Lung (tissue), 12 donors: Measurements from ENCODE around the gene SLC49A4. TPM values are rescaled to one million over a fixed set of nuclear protein-coding genes. Genes with fewer than 3 reads are reported as not detected.

Source experiments
- ATAC-seq: fragments of 200-7000 bp; cut with Tn5 transposase; one replicate; pipeline ENCODE4 v1.9.1; 2020; ENCODE audit warnings: moderate number of reproducible peaks; ENCODE audit not compliant: insufficient read depth, low FRiP score
- DNase-seq, 3 donors: peaks; one replicate each; pipeline ENCODE4 v3.0.0-alpha.2; 2013 to 2017
- H3K27ac ChIP-seq, 2 donors: one replicate each; pipeline ENCODE4 v1.5.1; 2013; ENCODE audit warnings: mild to moderate bottlenecking in 2 of 2, moderate library complexity in 2 of 2, control low read depth in 1 of 2, inconsistent platforms in 1 of 2, low read depth in 1 of 2, low read length in 1 of 2
- H3K27me3 ChIP-seq, 3 donors: one replicate each; pipeline ENCODE4 v1.5.1; 2013; ENCODE audit warnings: low read length in 2 of 3; ENCODE audit not compliant: control insufficient read depth in 3 of 3, insufficient read depth in 3 of 3
- H3K36me3 ChIP-seq, 4 donors: one replicate each; pipeline ENCODE4 v1.5.1; 2013; ENCODE audit warnings: low read length in 4 of 4, mild to moderate bottlenecking in 1 of 4, moderate library complexity in 1 of 4; ENCODE audit not compliant: control insufficient read depth in 4 of 4, insufficient read depth in 4 of 4
- H3K4me1 ChIP-seq, 5 donors: one replicate each; pipeline ENCODE4 v1.5.1; 2013; ENCODE audit warnings: low read length in 5 of 5, mild to moderate bottlenecking in 2 of 5, moderate library complexity in 1 of 5; ENCODE audit not compliant: control insufficient read depth in 5 of 5, insufficient read depth in 5 of 5
- H3K4me3 ChIP-seq: one replicate; pipeline ENCODE4 v1.5.1; 2013; ENCODE audit warnings: mild to moderate bottlenecking, control low read depth, moderate library complexity
- H3K9ac ChIP-seq, 2 donors: one replicate each; pipeline ENCODE4 v1.5.1; 2013; ENCODE audit warnings: low read length in 2 of 2, control low read depth in 1 of 2; ENCODE audit not compliant: insufficient read depth in 1 of 2
- H3K9me3 ChIP-seq, 4 donors: one replicate each; pipeline ENCODE4 v1.5.1; 2013; ENCODE audit warnings: low read length in 3 of 4, mild to moderate bottlenecking in 1 of 4, moderate library complexity in 1 of 4; ENCODE audit not compliant: control insufficient read depth in 4 of 4, insufficient read depth in 3 of 4
- WGBS, 2 donors: extraction: QIAGEN DNeasy Blood & Tissue Kit; methylation state at CpG; one replicate each; pipeline ENCODE4 v1.1.7; 2013; 5-methylcytosine and 5-hydroxymethylcytosine counted together
- polyA plus RNA-seq, 2 donors: library from polyadenylated mRNA; stranded (reverse); fragments of 200-250 nt; gene quantifications; one replicate each; pipeline ENCODE4 v1.2.1, GENCODE V29; 2013
- total RNA-seq, 2 donors: library from RNA; depleted of rRNA in 1 of 2; stranded (reverse); fragments of >200 nt in 1 of 2; gene quantifications; one replicate each; pipeline ENCODE4 v1.2.1, GENCODE V29; 2014 to 2021
- TF ChIP-seq, protein P1 (sequence below): IDR thresholded peaks from 2 replicates; pipeline ENCODE4 v1.5.1; 2012; ENCODE audit warnings: mild to moderate bottlenecking; ENCODE audit errors: control extremely low read depth, extremely low read depth
- donor health status: control.
- donor health status: control.
- donor health status: Bipolar disorder and iron deficiency.
- donor health status: healthy.
- donor health status: DM: yes; HTN: yes; CAD: no.

The SLC49A4 gene
- total and polyA plus RNA-seq, 4 donors = 3.9 to 24.4 (median 9.9) TPM

DNA sequence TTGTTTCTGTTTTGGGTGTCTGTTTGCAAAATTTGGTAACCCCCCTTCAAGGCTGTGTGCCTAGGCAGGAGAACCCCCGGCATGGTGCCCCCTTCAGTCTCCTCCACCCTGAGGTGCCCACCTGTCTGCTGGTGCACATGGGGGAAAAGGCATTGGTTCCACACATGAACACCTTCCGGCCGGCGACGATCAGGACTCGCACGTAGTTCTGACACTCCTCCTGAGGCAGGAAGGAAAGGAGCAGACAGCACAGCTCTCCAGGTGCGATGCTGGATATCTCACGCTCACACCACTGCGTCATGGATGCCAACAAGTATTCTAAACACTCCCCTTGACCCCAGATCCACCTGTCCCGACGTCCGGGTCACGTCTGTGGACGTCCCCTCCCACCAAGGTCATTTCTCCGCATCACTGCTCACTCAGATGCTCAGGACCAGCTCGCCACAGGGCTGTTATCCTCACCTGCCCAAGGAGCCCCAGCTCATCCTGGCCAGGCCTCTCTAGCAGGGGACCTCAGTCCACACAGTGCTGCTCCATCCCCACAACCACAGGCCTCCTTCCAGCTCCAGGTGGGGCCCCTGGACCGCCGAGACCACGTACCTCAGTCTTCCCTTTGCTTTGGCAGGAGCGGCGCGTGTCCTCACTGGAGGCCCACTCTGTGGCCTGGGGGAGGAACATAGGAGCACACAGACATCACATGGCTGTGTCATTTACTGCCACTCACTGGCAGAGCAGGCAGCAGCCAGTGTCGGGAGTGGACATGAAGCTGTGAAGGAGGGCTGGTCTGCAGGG is 133.7 kb downstream of the SLC49A4 start:
- no peak overlapping the region for H3K27ac ChIP-seq
- H3K36me3 ChIP-seq = no peaks in the 10 kb centered on the region
- no peak overlapping the region for H3K4me3 ChIP-seq
- H3K4me1 ChIP-seq = no peaks in the 10 kb centered on the region
- ATAC-seq = no peak
- DNase-seq = no peak
- WGBS, 2 donors = 87 to 91% methylated on average over 23 to 24 of the region's 24 CpGs
- H3K9ac ChIP-seq = no peak overlapping the region
- peaks cover 0 to 18% (median 2%) of the 10 kb centered on the region in 3 donors for H3K27me3 ChIP-seq
- no peaks in the 10 kb centered on the region for H3K9me3 ChIP-seq
- TF ChIP-seq, protein P1, sequence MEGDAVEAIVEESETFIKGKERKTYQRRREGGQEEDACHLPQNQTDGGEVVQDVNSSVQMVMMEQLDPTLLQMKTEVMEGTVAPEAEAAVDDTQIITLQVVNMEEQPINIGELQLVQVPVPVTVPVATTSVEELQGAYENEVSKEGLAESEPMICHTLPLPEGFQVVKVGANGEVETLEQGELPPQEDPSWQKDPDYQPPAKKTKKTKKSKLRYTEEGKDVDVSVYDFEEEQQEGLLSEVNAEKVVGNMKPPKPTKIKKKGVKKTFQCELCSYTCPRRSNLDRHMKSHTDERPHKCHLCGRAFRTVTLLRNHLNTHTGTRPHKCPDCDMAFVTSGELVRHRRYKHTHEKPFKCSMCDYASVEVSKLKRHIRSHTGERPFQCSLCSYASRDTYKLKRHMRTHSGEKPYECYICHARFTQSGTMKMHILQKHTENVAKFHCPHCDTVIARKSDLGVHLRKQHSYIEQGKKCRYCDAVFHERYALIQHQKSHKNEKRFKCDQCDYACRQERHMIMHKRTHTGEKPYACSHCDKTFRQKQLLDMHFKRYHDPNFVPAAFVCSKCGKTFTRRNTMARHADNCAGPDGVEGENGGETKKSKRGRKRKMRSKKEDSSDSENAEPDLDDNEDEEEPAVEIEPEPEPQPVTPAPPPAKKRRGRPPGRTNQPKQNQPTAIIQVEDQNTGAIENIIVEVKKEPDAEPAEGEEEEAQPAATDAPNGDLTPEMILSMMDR = no peak

DNA sequence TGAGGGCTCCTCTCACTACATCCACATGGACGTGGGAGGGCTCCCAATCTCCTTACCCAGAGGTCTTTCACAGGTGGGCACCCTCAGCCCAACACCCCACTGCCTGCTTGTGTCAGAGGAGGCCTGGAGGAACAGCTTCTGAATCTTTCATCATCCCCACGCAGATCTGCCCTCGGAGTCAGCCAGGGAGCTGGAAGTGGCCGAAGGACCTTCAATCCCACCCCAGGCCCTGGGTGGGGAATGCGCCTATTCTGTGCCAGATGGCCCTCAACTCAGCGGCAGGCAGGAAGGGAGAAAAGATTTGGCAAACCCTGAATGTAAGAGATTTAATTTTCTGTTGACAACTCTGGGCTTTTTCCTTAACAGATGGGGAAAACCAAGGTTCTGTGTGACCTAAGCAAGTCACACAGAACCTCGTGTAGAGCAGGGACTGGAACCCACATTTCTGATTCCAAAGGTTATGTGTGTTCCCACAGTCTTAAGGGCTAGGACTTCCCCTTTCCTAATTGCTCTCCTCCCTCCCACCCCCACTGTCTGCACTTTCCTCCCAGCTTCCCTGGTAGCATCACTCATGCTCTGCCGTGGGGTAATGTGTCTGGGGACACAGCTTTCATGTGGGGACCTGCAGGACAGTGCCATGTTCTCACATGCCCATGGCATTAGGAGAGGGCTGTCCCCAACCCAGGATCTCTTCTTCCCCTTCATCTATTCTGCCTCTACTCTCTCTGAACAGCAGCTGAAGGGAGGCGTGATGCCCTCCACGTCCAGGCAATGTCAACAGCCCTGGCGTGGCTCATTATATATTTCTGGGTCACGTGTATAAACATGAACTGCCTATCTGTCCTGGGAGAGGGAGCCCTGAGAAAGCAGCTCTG is 134.6 kb downstream of the SLC49A4 start:
- WGBS, 2 donors = 67% methylated on average over 12 of the region's 12 CpGs
- Histone ChIP-seq H3K27ac (no peak overlapping the region), H3K9me3 (no peaks in the 10 kb centered on the region), H3K4me1 (no peaks in the 10 kb centered on the region), H3K27me3 (peaks cover 0 to 12% (median 0%) of the 10 kb centered on the region in 3 donors), H3K4me3 (no peak overlapping the region), H3K9ac (no peak overlapping the region), H3K36me3 (no peaks in the 10 kb centered on the region)
- no peak for DNase-seq
- TF ChIP-seq, protein P1 = no peak
- ATAC-seq = no peak

DNA sequence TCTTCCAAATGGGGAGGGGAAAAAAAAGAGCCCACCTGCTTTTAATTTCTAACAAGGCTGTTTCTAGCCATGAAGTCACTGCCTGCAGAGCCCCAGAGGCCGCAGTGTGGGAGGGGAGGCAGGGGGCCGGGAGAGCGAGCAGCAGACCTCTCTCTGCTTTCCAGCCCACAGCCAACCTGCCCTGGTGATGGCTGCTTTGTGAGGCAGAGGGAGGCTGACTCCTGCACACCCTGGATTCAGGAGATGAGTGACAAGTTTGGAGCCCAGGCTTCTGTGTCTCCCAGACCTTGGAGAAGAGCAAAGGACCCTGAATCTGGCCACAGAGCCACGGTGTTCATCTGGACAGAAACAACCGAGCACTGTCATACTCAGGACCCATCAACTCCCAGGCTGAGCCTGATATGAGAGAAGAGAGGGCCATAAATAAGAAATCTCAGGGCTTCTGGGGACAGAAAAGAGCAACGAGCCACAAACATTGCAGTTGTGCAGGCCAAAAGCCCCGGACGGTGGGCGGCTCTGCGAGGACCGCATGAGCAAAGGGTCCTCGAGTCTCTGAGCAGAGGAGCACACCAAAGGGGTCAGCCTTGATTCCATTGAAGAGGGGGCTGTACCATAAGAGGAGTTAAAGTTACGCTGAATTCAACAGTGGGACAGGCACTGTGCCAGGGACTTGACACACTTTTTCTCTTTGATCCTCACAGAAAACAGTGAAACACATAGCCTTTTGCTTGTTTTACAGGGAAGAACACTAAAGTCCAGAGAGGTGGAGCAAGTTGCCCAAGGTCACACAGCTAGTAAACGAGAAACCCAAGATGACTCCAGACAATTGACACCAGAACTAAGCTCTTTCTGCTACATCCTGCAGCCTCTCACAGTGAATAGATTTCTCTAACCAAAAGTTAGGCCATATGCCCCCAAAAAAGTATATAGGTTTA is 135.5 kb downstream of the SLC49A4 start:
- H3K4me3 ChIP-seq = no peak overlapping the region
- TF ChIP-seq, protein P1 = no peak
- no peaks in the 10 kb centered on the region for H3K36me3 ChIP-seq
- WGBS, 2 donors = 78 to 82% methylated on average over 14 of the region's 14 CpGs
- no peak overlapping the region for H3K9ac ChIP-seq
- no peaks in the 10 kb centered on the region for H3K9me3 ChIP-seq
- no peak overlapping the region for H3K27ac ChIP-seq
- no peaks in the 10 kb centered on the region for H3K4me1 ChIP-seq
- ATAC-seq (no peak), DNase-seq (no peak)
- peaks cover 0 to 6% (median 0%) of the 10 kb centered on the region in 3 donors for H3K27me3 ChIP-seq

Other genes with a start within 250 kb of the SLC49A4 start
- gene PARP9, start 230.8 kb upstream of the SLC49A4 start, total RNA-seq = 10 to 100 TPM; 31.7 to 48.1 TPM
- gene PARP9, start 230.8 kb upstream of the SLC49A4 start, polyA plus RNA-seq = 10 to 100 TPM; 34.9 to 57.0 TPM
- 10 to 100 TPM; 39.0 to 52.0 TPM for gene DTX3L, start 230.7 kb upstream of the SLC49A4 start, total RNA-seq
- gene DTX3L, start 230.7 kb upstream of the SLC49A4 start, polyA plus RNA-seq = 10 to 100 TPM; 18.7 to 22.3 TPM
- 1 to 10 TPM; 4.4 to 6.1 TPM for gene PARP15, start 217.4 kb upstream of the SLC49A4 start, total RNA-seq
- gene PARP15, start 217.4 kb upstream of the SLC49A4 start, polyA plus RNA-seq = 1 to 10 TPM; 2.4 to 4.3 TPM
- gene PARP14, start 114.2 kb upstream of the SLC49A4 start, total RNA-seq = 100 to 1,000 TPM in 1 of 2 donors, 10 to 100 TPM in 1; 76.6 to 118 TPM
- 10 to 100 TPM; 25.6 to 31.6 TPM for gene PARP14, start 114.2 kb upstream of the SLC49A4 start, polyA plus RNA-seq
- gene HSPBAP1, start 1.2 kb upstream of the SLC49A4 start, total RNA-seq = 10 to 100 TPM; 10.5 to 11.6 TPM
- gene HSPBAP1, start 1.2 kb upstream of the SLC49A4 start, polyA plus RNA-seq = 10 to 100 TPM in 1 of 2 donors, 1 to 10 TPM in 1; 8.4 to 15.9 TPM
- 1 to 10 TPM in 1 of 2 donors, under 1 TPM in 1; 0.31 to 2.2 TPM for gene SEMA5B, start 232.7 kb downstream of the SLC49A4 start, total RNA-seq
- gene SEMA5B, start 232.7 kb downstream of the SLC49A4 start, polyA plus RNA-seq = under 1 TPM; 0.30 to 0.65 TPM